Transverse colon (tissue), 4 donors: ENCODE measurements around the gene TFCP2L1.

Experiments
- CTCF ChIP-seq, 5 experiments: fragments of 200-600 bp in 3 of 5; fragments of 450-650 bp in 2 of 5; sonication (generic) in 3 of 5; IDR thresholded peaks; 1 replicate in 2 of 5; 2 replicates in 3 of 5; pipeline ENCODE4 v1.5.1; 2016 to 2017; ENCODE audit warnings: antibody characterized with exemption in 5 of 5, inconsistent platforms in 3 of 5, mild to moderate bottlenecking in 2 of 5, moderate library complexity in 1 of 5
- EP300 ChIP-seq: sonication (generic); formaldehyde crosslinking; IDR thresholded peaks from one replicate; pipeline ENCODE4 v1.6.1; 2017; ENCODE audit warnings: antibody characterized with exemption, low read depth
- POLR2A ChIP-seq: fragments of 450-650 bp; IDR thresholded peaks from one replicate; pipeline ENCODE4 v1.6.1; 2016; ENCODE audit warnings: antibody characterized with exemption, mild to moderate bottlenecking, moderate library complexity
- POLR2AphosphoS5 ChIP-seq, 3 donors: sonication (generic); formaldehyde crosslinking; IDR thresholded peaks; one replicate each; pipeline ENCODE4 v1.6.1; 2016; ENCODE audit warnings: antibody characterized with exemption in 3 of 3

- TF ChIP-seq CTCF (IDR thresholded peaks at IDR 0.05) (no peak), POLR2A (no peak), EP300 (no peak), POLR2AphosphoS5 (IDR thresholded peaks at IDR 0.05) (peak in 2 of 3 donors; percentile 5 to 10)
Measured at GRCh38 chr2:121211251-121211650, 73.8 kb downstream of the TFCP2L1 start.
